HepG2 (cell line): ENCODE results near the gene IGF2BP1. TPM values are rescaled to one million over a fixed set of nuclear protein-coding genes. Genes with fewer than 3 reads are reported as not detected.

Experiments
- ATAC-seq: fragments of 200-7000 bp; cut with Tn5 transposase; 3 replicates; pipeline ENCODE4 v1.9.1; 2020; ENCODE audit warnings: mild to moderate bottlenecking, moderate library complexity
- BruUV-seq: library from RNA; stranded (reverse); fragments of 400-500 nt; replicated peaks from 2 replicates; lab custom pipeline; 2021; lab: Mats Ljungman, UMichigan
- CTCF ChIA-PET: fragments of 300-600 bp; formaldehyde crosslinking; extraction: SDS; loops from one replicate; lab custom pipeline; 2021; ENCODE audit warnings: low total read pairs, inconsistent platforms, low intra/inter-chr PET ratio; lab: Yijun Ruan, JAX
- POLR2A ChIA-PET: fragments of 350-600 bp; sonication (Branson Sonifier 250); formaldehyde crosslinking; loops from one replicate; lab custom pipeline; 2020; ENCODE audit warnings: antibody characterized with exemption, inconsistent platforms; lab: Yijun Ruan, JAX
- DNase-seq: peaks from one replicate; pipeline ENCODE4 v3.0.0-alpha.2; 2015; ENCODE audit warnings: low spot score
- FAIRE-seq: peaks from 3 replicates; lab custom pipeline; 2011; peaks lifted over from hg19 to GRCh38; lab: Jason Lieb, UNC
- H2AFZ ChIP-seq: one replicate; pipeline ENCODE4 v1.6.1; 2011; ENCODE audit warnings: low read length, inconsistent platforms
- H3K27ac ChIP-seq: fragments of 300-600 bp; 3 replicates; pipeline ENCODE4 v1.8.0; 2011; ENCODE audit warnings: mixed run types, mild to moderate bottlenecking, mixed read lengths, low read length, inconsistent platforms; ENCODE audit not compliant: insufficient read depth; ENCODE audit errors: extremely low read length
- H3K27me3 ChIP-seq, 2 experiments: fragments of 200-600 bp in 1 of 2; 2 replicates in 1 of 2; 3 replicates in 1 of 2; pipeline versions ENCODE4 v1.6.0 to v1.8.0; 2011; ENCODE audit warnings: low read length in 2 of 2, mild to moderate bottlenecking in 2 of 2, moderate library complexity in 2 of 2, inconsistent platforms in 1 of 2; ENCODE audit not compliant: insufficient read depth in 2 of 2, control insufficient read depth in 1 of 2
- H3K36me3 ChIP-seq, 2 experiments: fragments of 200-600 bp in 1 of 2; replicated peaks in 1 of 2; 2 replicates in 1 of 2; 3 replicates in 1 of 2; pipeline versions ENCODE4 v1.5.1 to v1.8.0; 2011; ENCODE audit warnings: low read length in 2 of 2, inconsistent platforms in 1 of 2; ENCODE audit not compliant: insufficient read depth in 2 of 2, control insufficient read depth in 1 of 2
- H3K4me1 ChIP-seq: 2 replicates; pipeline ENCODE4 v1.5.1; 2012; ENCODE audit warnings: low read length, inconsistent platforms; ENCODE audit not compliant: insufficient read depth
- H3K4me2 ChIP-seq: 2 replicates; pipeline ENCODE4 v1.6.0; 2011; ENCODE audit warnings: low read depth, low read length, inconsistent platforms
- H3K4me3 ChIP-seq, 3 experiments: fragments of 200-600 bp in 1 of 3; sonication (generic), shearing (Covaris generic) in 1 of 3; replicated peaks in 1 of 3; 2 replicates each; pipeline ENCODE4 v1.5.1; 2011 to 2016; ENCODE audit warnings: low read length in 3 of 3, inconsistent platforms in 2 of 3, low read depth in 2 of 3, mild to moderate bottlenecking in 2 of 3, control low read depth in 1 of 3, mixed read lengths in 1 of 3; ENCODE audit not compliant: insufficient read depth in 1 of 3
- H3K79me2 ChIP-seq: one replicate; pipeline ENCODE4 v1.6.1; 2011; ENCODE audit warnings: low read length, inconsistent platforms; ENCODE audit not compliant: insufficient read depth
- H3K9ac ChIP-seq: 2 replicates; pipeline ENCODE4 v1.6.0; 2011; ENCODE audit warnings: mild to moderate bottlenecking, low read depth, low read length, inconsistent platforms; ENCODE audit not compliant: insufficient read depth
- H3K9me3 ChIP-seq: 2 replicates; pipeline ENCODE4 v1.5.1; 2012; ENCODE audit warnings: mild to moderate bottlenecking, low read length
- H4K20me1 ChIP-seq: 2 replicates; pipeline ENCODE4 v1.6.0; 2011; ENCODE audit warnings: inconsistent platforms, mild to moderate bottlenecking, low read length, moderate library complexity; ENCODE audit not compliant: insufficient read depth
- FOXM1 ChIP-seq: sonication (generic); formaldehyde crosslinking; IDR thresholded peaks from 2 replicates; pipeline ENCODE4 v1.5.0; 2020; ENCODE audit warnings: missing genetic modification reagents
- HMG20B ChIP-seq: conservative IDR thresholded peaks from 2 replicates; pipeline ENCODE4 v1.6.1; 2016; ENCODE audit warnings: missing genetic modification reagents, missing compliant biosample characterization
- MEIS2 ChIP-seq: sonication (generic); formaldehyde crosslinking; IDR thresholded peaks from 2 replicates; pipeline ENCODE4 v1.9.0; 2021; ENCODE audit warnings: mild to moderate bottlenecking, missing genetic modification reagents
- PTBP1 ChIP-seq: fragments of 200-400 bp; formaldehyde crosslinking; IDR thresholded peaks from 2 replicates; pipeline ENCODE4 v1.6.1; 2018; ENCODE audit warnings: low read length, low read depth; ENCODE audit not compliant: poor library complexity, severe bottlenecking
- TBP ChIP-seq: sonication (generic); formaldehyde crosslinking; IDR thresholded peaks from 2 replicates; pipeline ENCODE4 v1.5.0; 2020; ENCODE audit warnings: missing genetic modification reagents
- ZFP36 ChIP-seq: fragments of 150-350 bp; IDR thresholded peaks from 2 replicates; pipeline ENCODE4 v1.6.1; 2018; ENCODE audit warnings: borderline replicate concordance, low read length, low read depth; ENCODE audit not compliant: partially characterized antibody
- ZFP62 ChIP-seq: sonication (generic); formaldehyde crosslinking; IDR thresholded peaks from 2 replicates; pipeline ENCODE4 v1.4.0; 2020; ENCODE audit warnings: missing genetic modification reagents
- ZFP82 ChIP-seq: sonication (generic); formaldehyde crosslinking; IDR thresholded peaks from 2 replicates; pipeline ENCODE4 v1.5.1; 2020; ENCODE audit warnings: mild to moderate bottlenecking, missing genetic modification reagents, borderline replicate concordance
- ZNF609 ChIP-seq: sonication (generic); formaldehyde crosslinking; IDR thresholded peaks from 2 replicates; pipeline ENCODE4 v1.4.0; 2020; ENCODE audit warnings: mild to moderate bottlenecking, missing genetic modification reagents, borderline replicate concordance
- ZNF816 ChIP-seq: sonication (generic); formaldehyde crosslinking; IDR thresholded peaks from 2 replicates; pipeline ENCODE4 v1.8.0; 2022; ENCODE audit warnings: missing genetic modification reagents, mild to moderate bottlenecking, borderline replicate concordance
- WGBS: methylation state at CpG from one replicate; pipeline ENCODE4 v1.1.6; 2017; ENCODE audit warnings: low lambda C conversion rate; 5-methylcytosine and 5-hydroxymethylcytosine counted together
- in situ Hi-C: cut with HindIII; loops from 2 replicates; pipeline ENCODE4 v1.10.0; 2017; ENCODE audit warnings: low pct_unique_long_range_greater_than_20kb; ENCODE audit not compliant: extremely low pct_ligation_motif_present
- intact Hi-C: fragments of 100-400 bp; cut with micrococcal nuclease; formaldehyde crosslinking; loops from one replicate; pipeline ENCODE4 v1.10.0; 2022; ENCODE audit not compliant: unreplicated experiment
- polyA plus RNA-seq, 8 experiments: library from polyadenylated mRNA; depleted of rRNA in 3 of 8; stranded (reverse) in 7 of 8; unstranded in 1 of 8; fragments of >200 nt; fragmentation: Illumina TruSeq in 4 of 8; extraction: Trizol in 4 of 8; gene quantifications; 2 replicates each; pipeline versions ENCODE4 v1.2.1 to v1.2.3, GENCODE V29; 2011 to 2016; ENCODE audit warnings: low read depth in 4 of 8, missing spikeins in 1 of 8, mixed read lengths in 1 of 8; ENCODE audit not compliant: insufficient read depth in 1 of 8
- total RNA-seq, 5 experiments: library from RNA; depleted of rRNA; stranded (reverse); fragments of >200 nt; fragmentation: Illumina TruSeq; extraction: Trizol; gene quantifications; 2 replicates each; pipeline ENCODE4 v1.2.3, GENCODE V29; 2016; ENCODE audit warnings: low read depth in 1 of 5

Gene IGF2BP1
- total and polyA plus RNA-seq, 2 of the 13 experiments (the other 11 are each of a cell fraction or from before 2014, with no cell fraction given), result 29.7 to 75.1 TPM

GRCh38 chr17:49061524-49061943 lies 64.3 kb downstream of the IGF2BP1 start:
- WGBS, result 32% methylated on average over 7 of the region's 7 CpGs
- H3K4me2 ChIP-seq, result no peak overlapping the region
- H4K20me1 ChIP-seq, result no peaks in the 10 kb centered on the region
- CTCF ChIA-PET, result no interaction called here
- TF ChIP-seq ZFP82, result no peak
- TF ChIP-seq ZFP36, result no peak
- TF ChIP-seq, all 625 proteins: peak for 0
- intact Hi-C loops (no loop called here), in situ Hi-C loops (no loop called here)
- Histone ChIP-seq H3K79me2 (no peaks in the 10 kb centered on the region), H3K27ac (no peak overlapping the region), H3K27me3 (no peaks in the 10 kb centered on the region), H2AFZ (no peak overlapping the region), H3K4me3 (no peak overlapping the region), H3K36me3 (no peaks in the 10 kb centered on the region), H3K9me3 (no peaks in the 10 kb centered on the region), H3K9ac (no peak overlapping the region), H3K4me1 (peaks cover 9% of the 10 kb centered on the region)
- ATAC-seq, result peak; percentile 31
- no peak for FAIRE-seq
- POLR2A ChIA-PET, result no interaction called here
- no TSS peak for BruUV-seq
- no peak for DNase-seq

- in situ Hi-C loops (no loop called here), intact Hi-C loops (no loop called here)
- CTCF ChIA-PET, result no interaction called here
- FAIRE-seq (peak; percentile 60), ATAC-seq (no peak), DNase-seq (no peak)
- no peak overlapping the region for H3K4me3 ChIP-seq
- no peak overlapping the region for H3K27ac ChIP-seq
- no peak overlapping the region for H3K9ac ChIP-seq
- H3K36me3 ChIP-seq, result no peaks in the 10 kb centered on the region
- BruUV-seq, result no TSS peak
- H3K27me3 ChIP-seq, result no peaks in the 10 kb centered on the region
- peaks cover 30% of the 10 kb centered on the region for H3K4me1 ChIP-seq
- POLR2A ChIA-PET, result no interaction called here
- H3K79me2 ChIP-seq, result no peaks in the 10 kb centered on the region
- WGBS, result 11% methylated on average over 2 of the region's 2 CpGs
- no peaks in the 10 kb centered on the region for H3K9me3 ChIP-seq
- no peaks in the 10 kb centered on the region for H4K20me1 ChIP-seq
- no peak overlapping the region for H3K4me2 ChIP-seq
- no peak overlapping the region for H2AFZ ChIP-seq
- no peak for TF ChIP-seq PTBP1
- no peak for TF ChIP-seq MEIS2
- no peak for TF ChIP-seq TBP (CRISPR knock-in tag)
- TF ChIP-seq HMG20B (CRISPR knock-in tag), result no peak
- no peak for TF ChIP-seq ZFP62 (CRISPR knock-in tag)
- TF ChIP-seq ZNF816, result no peak
- no peak for TF ChIP-seq FOXM1 (CRISPR knock-in tag)
- no peak for TF ChIP-seq ZNF609 (CRISPR knock-in tag)
Measured at GRCh38 chr17:49063652-49064051, 66.5 kb downstream of the IGF2BP1 start.
